NCI-H524 (cell line): ENCODE data around the gene CAMKMT.

Source experiments
- DNase-seq, 2 experiments: peaks; one replicate each; lab custom pipeline; 2025; lab: John Stamatoyannopoulos, UW

The CAMKMT gene

GRCh38 chr2:44361330-44362206 is at the start of gene CAMKMT, which contains the start of gene PREPL:
CAMKMT (plus strand) TSS chr2:44361947.
PREPL (minus strand) TSS chr2:44361494; CDS start chr2:44346342, 15,152 bp downstream.
- peak; percentile 97 to 98 for DNase-seq

- no peak for DNase-seq
Observed at GRCh38 chr2:44314362-44314761, 47.4 kb upstream of the CAMKMT start.

GRCh38 chr2:44315945-44316344 is 45.8 kb upstream of the CAMKMT start:
- no peak for DNase-seq

- no peak for DNase-seq
Observed at GRCh38 chr2:44320832-44321231, 40.9 kb upstream of the CAMKMT start.

GRCh38 chr2:44321360-44321759 is 40.4 kb upstream of the CAMKMT start:
- no peak for DNase-seq

GRCh38 chr2:44324971-44325426 is 36.7 kb upstream of the CAMKMT start:
- no peak for DNase-seq

GRCh38 chr2:44325897-44326296 is 35.9 kb upstream of the CAMKMT start:
- DNase-seq: no peak

- no peak for DNase-seq
Observed at GRCh38 chr2:44326548-44327264, 35.0 kb upstream of the CAMKMT start.

- DNase-seq: no peak
Observed at GRCh38 chr2:44328750-44329149, 33.0 kb upstream of the CAMKMT start.

GRCh38 chr2:44329343-44329742 is 32.4 kb upstream of the CAMKMT start:
- DNase-seq: no peak

- no peak for DNase-seq
Observed at GRCh38 chr2:44330801-44331200, 30.9 kb upstream of the CAMKMT start.

GRCh38 chr2:44333994-44334393 is 27.8 kb upstream of the CAMKMT start:
- DNase-seq: no peak

GRCh38 chr2:44335806-44336538 is 25.8 kb upstream of the CAMKMT start:
- no peak for DNase-seq

- peak; percentile 45 to 63 for DNase-seq
Observed at GRCh38 chr2:44342854-44343253, 18.9 kb upstream of the CAMKMT start.

- DNase-seq: no peak
Observed at GRCh38 chr2:44347526-44347925, 14.2 kb upstream of the CAMKMT start.

GRCh38 chr2:44348400-44348799 is 13.3 kb upstream of the CAMKMT start:
- DNase-seq: no peak

- no peak for DNase-seq
Observed at GRCh38 chr2:44349506-44349905, 12.2 kb upstream of the CAMKMT start.

GRCh38 chr2:44351088-44351487 is 10.7 kb upstream of the CAMKMT start:
- DNase-seq: no peak

- DNase-seq: no peak
Observed at GRCh38 chr2:44351676-44352075, 10.1 kb upstream of the CAMKMT start.

- no peak for DNase-seq
Observed at GRCh38 chr2:44352510-44352909, 9.2 kb upstream of the CAMKMT start.

GRCh38 chr2:44354761-44355160 is 7.0 kb upstream of the CAMKMT start:
- no peak for DNase-seq

GRCh38 chr2:44358503-44358902 is 3.2 kb upstream of the CAMKMT start:
- peak; percentile 20 to 64 for DNase-seq
